NCI-H82 (cell line): ENCODE measurements around the gene DACT3.
"Not testable (repeated sequence)": the region's sequence is repeated elsewhere in the genome, so short reads cannot be mapped to it uniquely, and the experiment has no call there.

ENCODE experiments used
- DNase-seq: peaks from one replicate; lab custom pipeline; 2025; lab: John Stamatoyannopoulos, UW

DACT3 gene

DNA sequence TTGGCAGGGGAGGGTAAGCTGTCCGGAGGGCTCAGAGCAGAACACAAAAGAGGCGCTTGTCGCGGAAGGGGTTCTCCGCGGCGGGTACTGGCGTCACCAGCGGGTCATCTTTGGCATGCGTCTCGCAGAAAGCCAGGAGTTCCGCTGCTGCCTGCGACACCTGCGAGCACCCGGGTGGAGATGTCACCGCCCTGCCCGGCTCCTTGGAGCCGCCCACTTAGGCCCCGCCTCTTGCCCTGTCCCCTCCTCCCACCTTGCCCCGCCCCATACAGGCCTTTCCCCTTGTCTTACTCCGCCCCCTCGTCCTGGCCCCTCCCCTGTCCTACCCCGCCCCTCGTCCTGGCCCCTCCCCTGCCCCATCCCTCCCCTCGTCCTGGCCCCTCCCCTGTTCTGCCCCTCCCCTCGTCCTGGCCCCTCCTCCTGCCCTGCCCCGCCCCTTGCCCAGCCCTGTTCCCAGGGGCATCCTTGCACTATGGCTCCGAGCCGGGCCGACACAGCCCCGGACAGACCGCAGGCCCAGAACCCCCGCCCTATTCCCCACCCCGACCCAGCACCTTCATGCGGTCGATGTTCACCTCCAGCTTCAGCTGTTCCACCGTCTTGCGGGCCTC is 26.8 kb downstream of the DACT3 start:
- DNase-seq, result peak; percentile 96

DNA sequence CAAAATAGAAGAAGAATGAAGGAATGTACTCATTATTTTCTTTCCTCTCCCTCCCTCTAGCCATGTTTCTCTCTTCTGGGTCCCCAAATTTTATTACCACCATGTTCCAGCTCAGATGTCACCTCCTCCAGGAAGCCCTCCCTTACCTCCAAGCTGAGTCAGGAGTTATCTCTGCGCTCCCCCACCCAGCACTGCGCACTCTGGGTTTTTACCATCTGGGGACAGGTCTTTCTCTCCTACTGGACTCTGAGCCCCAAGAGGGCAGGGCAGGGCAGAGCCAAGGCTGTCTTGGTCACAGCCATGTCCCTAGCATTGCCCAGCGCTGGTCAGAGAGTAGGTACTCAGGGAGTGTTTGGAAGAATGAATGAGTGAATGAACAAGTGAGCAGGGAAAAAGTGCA is 27.9 kb downstream of the DACT3 start:
- DNase-seq, result no peak

DNA sequence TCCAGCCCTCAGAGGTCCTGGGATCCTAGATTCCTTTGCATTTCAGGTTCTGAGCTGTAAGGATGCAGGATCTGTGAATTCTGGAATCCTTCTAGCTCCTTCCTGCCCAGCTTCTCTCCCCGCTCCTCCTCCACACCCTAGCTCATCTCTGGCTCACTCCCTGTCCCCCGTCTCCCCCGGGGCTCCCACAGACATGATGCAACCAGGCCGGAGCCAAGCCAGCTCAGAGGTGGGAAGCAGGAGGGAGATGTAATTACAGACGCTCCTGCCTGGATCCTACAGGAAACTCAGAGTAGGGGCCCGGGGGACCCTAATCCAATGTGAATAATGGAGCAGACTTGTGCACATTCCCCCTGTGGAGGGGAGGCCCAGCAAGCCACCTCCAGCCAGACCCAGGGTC is 29.5 kb downstream of the DACT3 start:
- DNase-seq, result peak; percentile 63

DNA sequence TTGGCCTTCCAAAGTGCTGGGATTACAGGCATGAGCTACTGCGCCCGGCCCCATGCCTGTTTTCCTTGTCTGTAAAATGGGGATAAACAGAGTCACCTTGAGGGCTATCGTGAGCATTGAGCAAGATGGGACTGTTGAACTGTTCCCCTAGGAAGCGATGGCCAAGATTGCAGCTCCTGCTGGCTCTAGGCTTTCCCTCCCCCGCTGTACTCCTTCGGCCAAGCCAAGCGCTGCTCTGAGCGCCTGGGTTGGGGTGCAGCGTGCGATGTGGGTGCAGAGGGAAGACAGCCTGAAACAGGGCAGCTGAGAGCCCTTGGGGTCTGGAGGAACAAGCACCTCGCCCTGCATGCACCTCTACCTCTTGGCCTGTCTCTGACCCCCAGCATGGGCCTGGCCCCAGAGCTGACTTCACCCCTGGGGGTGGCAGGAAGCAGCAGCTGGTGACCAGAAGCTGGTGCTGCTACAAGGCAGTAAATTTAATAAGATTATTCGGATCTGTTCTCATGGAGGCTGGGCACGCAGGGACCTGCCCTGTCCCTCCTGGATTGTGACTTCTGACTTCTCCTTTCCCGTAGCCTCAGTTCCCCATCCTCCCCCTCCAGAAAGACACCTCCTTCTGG is 30.3 kb downstream of the DACT3 start:
- DNase-seq, result peak; percentile 92

DNA sequence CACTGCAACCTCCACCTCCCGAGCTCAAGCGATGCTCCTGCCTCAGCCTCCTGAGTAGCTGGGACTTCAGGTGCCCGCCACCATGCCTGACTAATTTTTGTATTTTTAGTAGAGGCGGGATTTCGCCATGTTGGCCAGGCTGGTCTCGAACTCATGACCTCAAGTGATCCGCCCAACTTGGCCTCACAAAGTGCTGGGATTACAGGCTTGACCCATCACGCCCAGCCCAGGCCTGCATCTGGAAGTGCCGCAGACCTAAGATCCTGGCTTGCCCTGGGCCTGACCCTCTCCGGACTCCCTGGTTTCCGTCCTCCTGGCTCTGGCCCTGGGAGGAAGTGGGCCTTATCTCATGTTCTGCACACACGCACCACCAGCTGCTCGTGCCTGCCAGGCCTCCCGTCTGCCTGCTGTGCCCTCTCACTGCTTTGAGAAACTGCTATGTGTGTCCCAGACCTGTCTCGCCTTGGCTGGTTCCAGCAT is 31.4 kb downstream of the DACT3 start:
- no peak for DNase-seq

DNA sequence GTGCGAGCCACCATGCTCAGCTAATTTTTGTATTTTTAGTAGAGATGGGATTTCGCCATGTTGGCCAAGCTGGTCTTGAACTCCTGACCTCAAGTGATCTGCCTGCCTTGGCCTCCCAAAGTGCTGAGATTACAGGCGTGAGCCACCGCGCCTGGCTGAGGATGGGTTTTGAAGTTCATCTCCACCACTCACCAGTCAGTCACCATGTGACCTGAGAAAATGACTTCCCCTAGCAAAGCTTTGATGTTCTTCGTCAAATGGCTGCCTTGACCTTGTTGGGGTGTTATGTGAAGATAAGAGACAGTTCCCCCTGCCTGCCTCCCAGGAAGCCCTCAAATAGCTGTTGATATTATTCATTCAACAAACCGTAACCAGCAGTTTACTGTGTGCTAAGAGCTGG is 32.0 kb downstream of the DACT3 start:
- not testable (repeated sequence) for DNase-seq

DNA sequence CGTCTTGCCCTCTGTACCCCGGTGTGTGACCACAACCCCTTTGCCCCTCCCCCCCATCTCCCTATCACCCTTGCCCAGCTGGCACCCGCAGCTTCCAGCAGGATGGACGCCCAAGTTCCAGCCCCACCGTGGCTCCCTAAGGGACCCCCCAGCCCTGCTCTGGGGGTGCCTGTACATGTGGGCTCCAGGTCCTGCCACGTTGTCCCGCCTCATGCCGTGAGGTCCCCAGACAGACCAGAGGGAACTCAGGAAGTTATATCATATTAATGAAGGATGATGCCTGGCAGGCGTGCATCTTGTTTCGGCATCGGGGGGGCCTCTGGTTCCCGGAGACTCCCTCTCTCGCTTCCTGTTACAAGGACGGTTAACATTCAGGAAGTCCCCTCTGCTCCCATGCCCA is 34.5 kb downstream of the DACT3 start:
- DNase-seq, result no peak

DNA sequence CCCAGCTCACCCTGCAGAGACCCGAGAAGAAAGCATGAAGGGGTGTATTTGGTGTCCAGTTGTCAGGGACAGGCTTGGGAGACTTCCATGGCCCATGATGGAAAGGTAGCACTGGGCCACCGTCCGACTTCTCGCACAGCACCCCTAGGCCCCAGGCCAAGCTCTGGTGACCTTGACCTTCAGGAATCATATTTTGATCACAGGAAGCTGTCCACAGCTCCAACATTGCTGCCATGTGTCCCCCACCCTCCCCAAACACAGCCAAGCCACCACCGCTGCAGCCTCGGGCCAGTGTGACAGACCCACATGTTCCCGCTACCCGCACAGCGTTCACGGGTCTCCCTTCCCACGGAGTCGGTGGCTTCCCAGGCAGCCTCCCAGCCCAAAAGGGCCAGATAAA is 35.3 kb downstream of the DACT3 start:
- DNase-seq, result no peak

DNA sequence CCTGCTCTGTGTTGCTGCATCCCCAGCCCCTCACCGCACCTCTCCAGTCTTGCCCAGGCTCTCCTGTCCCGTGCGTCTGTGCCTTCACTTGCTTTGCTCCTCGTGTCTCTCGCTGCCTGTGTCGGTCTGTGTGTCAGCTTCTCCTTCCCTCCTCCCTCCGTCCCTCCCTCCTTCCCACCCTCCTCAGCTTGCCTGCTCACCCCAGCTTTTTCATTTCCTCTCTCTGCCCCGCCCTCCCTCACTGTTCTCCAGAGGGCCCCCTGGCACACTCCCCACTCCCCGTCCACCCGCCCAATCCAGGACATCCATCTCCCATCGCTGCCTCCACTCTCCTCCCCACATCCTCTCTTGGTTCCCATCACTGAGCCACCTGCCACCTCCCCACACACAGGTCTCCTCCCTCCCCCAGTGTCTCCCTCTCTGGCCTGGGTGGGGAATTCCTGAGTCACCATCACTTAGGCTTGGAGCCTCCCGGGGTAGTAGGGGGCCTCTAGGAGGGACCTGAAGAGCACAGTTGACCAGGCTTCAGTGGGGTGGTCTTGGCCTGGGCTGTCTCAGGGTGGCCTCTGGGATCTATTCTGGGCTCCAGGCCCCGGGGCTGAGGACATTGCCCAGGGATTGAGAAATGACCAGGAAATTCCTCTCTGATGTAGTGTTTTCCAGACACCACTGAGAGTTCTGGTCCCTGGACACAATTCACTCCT is 35.9 kb downstream of the DACT3 start, which contains the start of gene PTGIR:
TSS of gene PTGIR (minus strand) at position 132 of the 704 bp plus-strand sequence. CDS start 864 bp downstream, outside the sequence.
- peak; percentile 32 for DNase-seq

DNA sequence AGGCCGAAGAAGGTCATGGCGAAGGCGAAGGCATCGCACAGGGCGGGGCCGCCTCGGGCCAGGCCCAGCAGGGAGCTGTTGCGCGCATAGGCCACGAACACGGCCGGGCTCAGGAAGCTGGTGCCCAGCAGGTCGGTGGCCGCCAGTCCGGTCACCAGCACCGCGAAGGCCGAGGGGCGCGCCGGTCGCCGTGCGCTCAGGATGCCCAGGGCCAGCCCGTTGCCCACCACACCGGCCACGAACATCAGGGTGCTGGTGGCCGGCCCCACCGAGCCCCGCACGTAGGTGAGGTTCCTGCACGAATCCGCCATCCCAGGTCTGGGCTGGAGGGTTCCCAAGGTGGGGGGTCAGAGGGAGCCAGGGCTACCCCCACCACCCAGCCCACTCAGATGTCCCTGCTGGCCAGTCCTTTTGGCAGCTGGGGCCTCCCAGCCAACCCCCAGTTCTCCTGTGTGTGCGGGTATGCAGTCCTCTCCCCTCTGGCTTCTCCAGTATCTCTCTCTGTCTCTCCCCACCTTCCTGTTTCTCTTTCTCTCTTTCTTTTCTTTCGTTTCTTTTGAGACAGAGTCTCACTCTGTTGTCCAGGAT is 37.0 kb downstream of the DACT3 start:
- DNase-seq, result no peak

DNA sequence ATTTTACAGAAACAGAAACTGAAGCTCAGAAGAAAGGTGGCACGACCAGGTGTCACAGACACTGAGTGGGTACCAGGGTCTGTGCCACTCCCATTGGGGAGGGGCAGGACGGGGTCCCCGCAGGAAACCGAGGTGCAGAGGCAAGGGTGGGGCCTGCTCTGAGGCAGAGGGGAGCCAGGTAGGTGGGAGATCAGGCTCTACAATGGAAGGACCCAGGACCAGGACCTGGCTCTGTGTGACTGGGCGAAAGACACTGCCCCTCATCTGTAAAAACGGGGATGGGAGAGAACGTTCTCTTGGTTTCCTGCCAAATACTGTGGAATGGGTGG is 38.9 kb downstream of the DACT3 start:
- no peak for DNase-seq

DNA sequence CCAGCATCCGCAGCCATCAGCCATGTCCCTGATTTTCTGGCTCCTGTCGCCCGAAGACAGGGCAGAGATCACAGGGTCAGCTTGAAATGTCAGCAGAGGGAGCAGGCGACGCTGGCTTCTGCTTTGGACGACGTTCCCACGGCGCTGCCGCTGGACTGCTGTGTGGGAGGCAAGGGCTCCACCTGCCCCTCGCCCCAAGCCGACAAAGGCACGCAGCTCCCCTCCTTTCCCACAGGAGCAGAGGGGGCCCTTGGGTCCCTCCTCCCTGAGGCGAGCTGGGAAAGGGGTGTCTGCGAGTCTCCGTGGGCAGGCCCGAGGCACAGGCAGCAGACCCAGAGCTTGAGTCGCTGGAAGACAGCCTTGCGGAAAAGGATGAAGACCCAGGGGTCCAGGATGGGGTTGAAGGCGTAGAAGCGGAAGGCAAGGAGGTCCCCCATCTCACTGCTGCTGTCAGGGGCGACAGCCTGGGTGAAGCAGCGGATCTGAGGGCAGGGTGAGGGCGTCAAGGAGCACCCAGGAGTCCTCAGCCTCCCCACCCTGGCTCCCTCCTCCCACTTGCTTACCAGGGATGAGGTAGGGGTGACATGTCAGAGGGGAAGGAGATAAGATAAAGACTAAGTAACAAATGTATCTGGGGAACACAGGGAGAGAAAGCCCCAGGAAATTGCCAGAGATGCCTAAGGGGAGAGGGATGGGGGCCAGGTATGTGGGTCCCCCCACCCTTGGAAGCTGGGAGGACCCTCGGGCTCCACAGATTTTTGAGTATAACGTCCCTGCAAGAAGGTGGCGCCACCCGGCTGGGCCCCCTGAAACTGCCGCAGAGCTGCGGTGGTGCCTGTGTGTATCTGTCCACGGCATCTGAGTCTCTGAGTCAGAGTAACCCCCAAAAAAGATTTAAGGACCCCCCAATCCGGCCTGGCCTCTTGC is 39.5 kb downstream of the DACT3 start:
- no peak for DNase-seq

DNA sequence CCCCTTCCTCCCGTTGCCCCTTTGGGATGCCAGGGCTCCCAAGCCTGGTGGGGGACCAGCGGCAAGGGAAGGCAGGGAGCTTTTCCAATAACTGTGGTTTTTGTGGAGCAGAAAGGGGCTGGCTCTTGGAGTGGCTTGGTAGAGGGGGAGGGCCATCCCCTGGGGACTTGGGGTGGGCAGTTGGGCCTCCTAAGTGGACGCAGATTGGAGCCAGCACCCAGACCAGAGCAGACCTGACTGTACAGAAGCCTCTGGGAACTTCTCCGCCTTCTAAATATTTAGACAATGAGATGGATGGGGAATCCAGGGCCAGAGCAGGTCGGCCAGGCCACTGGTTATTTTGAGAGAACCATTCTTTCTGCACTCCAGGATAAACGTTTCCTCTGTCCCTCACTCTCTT is 40.3 kb downstream of the DACT3 start:
- DNase-seq, result no peak

DNA sequence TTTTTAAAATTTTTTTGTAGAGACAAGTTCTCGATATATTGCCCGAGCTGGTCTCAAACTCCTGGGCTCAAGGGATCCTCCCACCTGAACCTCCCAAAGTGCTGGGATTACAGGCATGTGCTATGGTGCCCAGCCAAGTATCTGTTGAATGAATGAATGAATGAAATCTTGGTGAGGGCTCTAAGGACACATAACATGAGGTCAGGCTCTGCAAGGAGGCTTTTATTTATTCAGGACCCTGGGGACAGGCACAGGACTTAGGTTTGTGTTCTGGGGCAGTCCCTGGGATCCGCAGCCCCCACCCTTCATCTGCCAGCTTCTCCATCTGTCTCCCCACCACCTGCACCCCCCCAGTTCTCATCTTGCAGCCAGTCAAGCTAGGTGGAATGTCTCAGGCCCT is 40.7 kb downstream of the DACT3 start:
- DNase-seq, result peak; percentile 31

DNA sequence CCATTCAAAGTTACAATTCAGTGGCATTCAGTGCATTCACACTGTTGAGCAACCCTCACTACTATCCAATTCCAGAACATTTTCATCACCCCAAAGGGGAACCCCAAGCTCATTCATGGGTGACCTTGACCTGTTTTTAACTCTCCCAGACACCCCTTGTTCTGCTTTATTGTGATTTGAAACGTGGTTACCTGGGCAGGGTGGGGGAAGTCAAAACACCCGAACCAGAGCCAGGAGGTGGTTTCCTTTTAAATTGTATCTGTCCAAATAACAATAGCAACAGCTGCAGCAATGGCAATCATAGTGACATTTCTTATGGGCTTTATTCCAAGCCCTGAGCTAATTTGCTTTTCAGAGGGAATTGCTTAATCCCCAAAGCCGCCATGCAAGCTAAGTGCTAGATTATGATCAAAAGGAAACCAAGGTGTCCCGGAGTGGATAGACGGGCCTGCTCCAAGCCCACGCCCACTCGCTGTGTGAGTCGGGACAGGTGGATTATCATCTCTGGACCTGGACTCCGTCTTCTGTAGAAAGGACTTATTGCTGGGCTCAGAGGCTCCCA is 42.2 kb downstream of the DACT3 start:
- peak; percentile 98 for DNase-seq

DNA sequence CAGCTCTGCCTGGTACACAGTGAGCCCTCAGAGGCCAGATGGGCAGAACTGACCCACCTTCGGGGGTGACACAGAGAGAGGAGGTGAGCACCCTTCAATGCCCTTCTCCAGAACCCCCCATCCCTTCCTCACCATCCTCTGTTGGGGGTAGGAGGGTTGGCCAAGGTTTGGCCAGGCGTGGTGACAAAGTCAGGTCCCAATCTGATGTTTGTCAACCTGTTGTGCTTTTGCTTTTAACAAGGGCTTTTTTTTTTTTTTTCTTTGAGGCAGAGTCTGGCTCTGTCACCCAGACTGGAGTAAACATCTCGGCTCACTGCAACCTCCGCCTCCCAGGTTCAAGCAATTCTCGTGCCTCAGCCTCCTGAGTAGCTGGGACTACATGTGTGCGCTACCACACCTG is 43.4 kb downstream of the DACT3 start:
- no peak for DNase-seq

DNA sequence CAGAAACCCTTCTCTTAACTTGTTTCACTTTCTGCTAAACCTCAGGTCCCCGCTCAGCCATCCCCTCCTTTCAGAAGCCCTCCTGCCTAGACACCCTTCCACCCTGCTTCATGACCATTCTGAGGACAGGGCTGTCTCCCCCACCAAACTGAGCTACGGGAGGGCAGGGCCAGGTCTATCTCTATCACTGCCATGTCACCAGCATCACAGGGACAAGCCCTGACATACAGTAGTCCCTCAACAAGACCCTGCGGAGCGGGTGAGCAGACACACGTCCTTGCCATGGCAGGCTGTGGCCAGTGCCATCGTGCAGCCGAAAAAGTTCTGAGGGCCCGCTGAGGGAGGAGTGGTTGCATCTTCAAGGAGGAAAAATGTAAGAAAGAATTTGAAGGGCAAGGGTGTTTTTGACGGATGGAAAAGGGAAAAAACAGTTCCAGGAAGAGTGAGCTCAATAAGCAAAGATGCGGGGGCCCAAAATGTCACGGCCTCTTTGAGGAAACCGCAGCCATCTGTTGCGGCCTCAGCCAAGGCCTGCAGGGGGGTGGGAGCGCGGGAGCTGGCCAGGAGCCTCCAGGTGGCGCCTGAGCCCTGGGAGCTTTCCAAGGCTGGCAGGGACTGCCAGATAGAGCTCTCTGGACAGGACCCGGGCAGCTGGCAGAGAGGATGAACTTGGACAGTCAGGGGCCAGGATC is 44.2 kb downstream of the DACT3 start:
- peak; percentile 96 for DNase-seq

DNA sequence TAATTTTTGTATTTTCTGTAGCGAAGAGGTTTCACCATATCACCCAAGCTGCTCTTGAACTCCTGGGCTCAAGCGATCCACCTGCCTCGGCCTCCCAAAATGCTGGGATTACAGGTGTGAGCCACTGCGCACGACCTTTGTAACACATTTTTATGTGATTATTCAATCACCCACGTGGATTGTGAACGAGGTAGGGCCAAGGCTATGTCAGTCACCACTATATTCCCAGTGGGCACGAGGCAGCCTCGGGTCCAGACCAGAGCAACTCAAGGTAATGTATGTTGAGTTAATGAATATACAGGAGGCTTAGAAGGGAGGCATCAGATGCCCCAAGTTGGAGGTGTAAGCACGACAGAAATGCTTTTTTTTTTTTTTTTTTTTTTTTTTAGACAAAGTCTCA is 45.0 kb downstream of the DACT3 start:
- no peak for DNase-seq

DNA sequence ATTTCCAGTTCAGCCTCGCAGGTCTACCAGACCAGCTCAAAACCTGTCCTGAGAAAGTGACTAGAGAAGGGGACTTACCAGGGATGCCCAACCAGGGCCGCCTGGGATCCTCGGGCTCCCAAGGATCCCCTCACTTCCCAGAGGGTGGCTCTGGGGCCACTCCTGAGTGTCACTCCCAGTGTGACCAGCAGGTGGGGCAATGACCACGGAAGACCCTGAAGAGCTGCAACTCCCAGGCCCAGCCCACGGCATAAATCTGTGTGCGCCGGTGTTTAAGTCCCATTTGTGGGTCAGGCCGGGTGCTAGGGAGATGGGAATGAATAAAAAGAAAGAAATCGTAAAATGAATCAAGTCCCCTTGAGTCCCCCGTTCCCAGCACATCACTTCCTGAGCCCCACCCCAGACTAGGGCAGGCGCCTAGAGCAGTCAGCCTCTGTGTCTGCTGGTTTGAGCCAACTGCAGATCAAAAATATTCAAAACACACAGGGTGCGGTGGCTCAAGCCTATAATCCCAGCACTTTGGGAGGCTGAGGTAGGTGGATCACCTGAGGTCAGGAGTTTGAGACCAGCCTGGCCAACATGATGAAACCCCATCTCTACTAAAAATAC is 46.8 kb downstream of the DACT3 start:
- DNase-seq, result peak; percentile 94

DNA sequence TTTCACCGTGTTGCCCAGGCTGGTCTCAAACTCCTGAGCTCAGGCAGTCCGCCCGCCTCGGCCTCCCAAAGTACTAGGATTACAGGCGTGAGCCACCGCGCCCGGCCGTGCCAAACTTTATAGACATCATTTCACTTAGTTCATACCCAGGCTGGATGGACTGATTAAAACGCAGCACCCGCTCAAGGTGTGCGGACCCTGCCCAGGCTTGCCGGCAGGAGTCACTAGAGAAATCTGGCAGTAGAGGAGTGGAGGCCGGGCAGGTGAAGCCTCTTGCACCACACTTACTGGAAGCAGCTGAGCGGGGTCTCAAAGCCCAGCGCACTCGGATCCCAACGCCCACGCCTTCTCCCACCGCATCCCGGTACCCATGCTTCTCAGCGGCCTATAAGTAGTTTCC is 47.5 kb downstream of the DACT3 start:
- no peak for DNase-seq

DNA sequence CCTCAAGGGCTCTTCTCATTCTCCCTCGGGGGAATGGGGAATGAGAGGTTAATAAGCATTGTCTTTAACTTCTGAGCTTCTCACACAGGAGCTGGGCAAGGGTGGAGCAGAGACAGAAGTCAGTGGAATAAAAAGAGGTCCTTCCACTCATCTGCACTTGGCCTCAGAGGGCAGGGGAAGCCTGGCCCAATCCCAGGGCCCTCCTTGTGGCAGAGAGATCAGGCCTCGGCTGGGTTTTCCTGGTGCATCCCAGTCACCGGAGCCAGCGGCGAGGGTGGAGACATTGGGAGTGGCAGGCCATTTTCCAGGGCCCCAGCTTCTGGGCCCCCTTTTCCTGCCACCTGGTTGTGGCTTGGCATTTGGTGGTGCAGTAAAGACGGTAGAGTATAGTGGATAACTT is 49.2 kb downstream of the DACT3 start:
- no peak for DNase-seq
